Caki2 (cell line): ENCODE data around the gene GLT6D1. TPM values are rescaled to one million over a fixed set of nuclear protein-coding genes. Genes with fewer than 3 reads are reported as not detected.
"Not testable (repeated sequence)": the region's sequence is repeated elsewhere in the genome, so short reads cannot be mapped to it uniquely, and the experiment has no call there.

ENCODE experiments used
- DNase-seq: peaks from one replicate; pipeline ENCODE4 v3.0.0-alpha.2; 2015; ENCODE audit warnings: low read depth
- in situ Hi-C: cut with HindIII; loops from 2 replicates; pipeline ENCODE4 v1.10.0; 2016; ENCODE audit warnings: low sequenced_read_pairs, low pct_unique_long_range_greater_than_20kb, mixed read lengths
- total RNA-seq: library from RNA; depleted of rRNA; stranded (reverse); fragments of >200 nt; shearing (Covaris generic); gene quantifications from 2 replicates; pipeline ENCODE4 v1.2.3, GENCODE V29; 2014; ENCODE audit warnings: low replicate concordance; rRNA removed

GLT6D1 gene
- total RNA-seq, result not detected in 2 replicates

GRCh38 chr9:135639196-135639595 is at the start of gene GLT6D1:
Gene GLT6D1 (minus strand): TSS chr9:135639540. CDS start chr9:135639187, 353 bp downstream.
- in situ Hi-C loops, result no loop called here
- DNase-seq, result no peak

- in situ Hi-C loops, result no loop called here
- DNase-seq, result no peak
Observed at GRCh38 chr9:135689011-135689410, 49.7 kb upstream of the GLT6D1 start.

GRCh38 chr9:135687216-135687615 is 47.9 kb upstream of the GLT6D1 start:
- in situ Hi-C loops, result no loop called here

GRCh38 chr9:135684691-135685090 is 45.4 kb upstream of the GLT6D1 start:
- in situ Hi-C loops, result no loop called here
- DNase-seq, result no peak

More at GRCh38 chr9:135687216-135687615, 47.9 kb upstream of the GLT6D1 start:
- no peak for DNase-seq

GRCh38 chr9:135683401-135684034 is 44.2 kb upstream of the GLT6D1 start:
- in situ Hi-C loops, result no loop called here

GRCh38 chr9:135681161-135681560 is 41.8 kb upstream of the GLT6D1 start:
- DNase-seq, result no peak
- in situ Hi-C loops, result no loop called here

More at GRCh38 chr9:135683401-135684034, 44.2 kb upstream of the GLT6D1 start:
- DNase-seq, result no peak

GRCh38 chr9:135680056-135680455 is 40.7 kb upstream of the GLT6D1 start:
- in situ Hi-C loops, result no loop called here
- no peak for DNase-seq

- in situ Hi-C loops, result no loop called here
- no peak for DNase-seq
Observed at GRCh38 chr9:135678236-135679017, 39.1 kb upstream of the GLT6D1 start.

- in situ Hi-C loops, result no loop called here
- DNase-seq, result no peak
Observed at GRCh38 chr9:135677641-135678168, 38.4 kb upstream of the GLT6D1 start.

GRCh38 chr9:135676891-135677290 is 37.6 kb upstream of the GLT6D1 start:
- DNase-seq, result no peak
- in situ Hi-C loops, result no loop called here

- in situ Hi-C loops, result no loop called here
Observed at GRCh38 chr9:135674977-135675376, 35.6 kb upstream of the GLT6D1 start.

GRCh38 chr9:135673941-135674340 is 34.6 kb upstream of the GLT6D1 start:
- DNase-seq, result no peak
- in situ Hi-C loops, result no loop called here

More at GRCh38 chr9:135674977-135675376, 35.6 kb upstream of the GLT6D1 start:
- DNase-seq, result no peak

GRCh38 chr9:135672786-135673185 is 33.4 kb upstream of the GLT6D1 start:
- not testable (repeated sequence) for DNase-seq

GRCh38 chr9:135671591-135672041 is 32.3 kb upstream of the GLT6D1 start:
- in situ Hi-C loops, result no loop called here
- DNase-seq, result no peak

More at GRCh38 chr9:135672786-135673185, 33.4 kb upstream of the GLT6D1 start:
- in situ Hi-C loops, result not testable (repeated sequence)

GRCh38 chr9:135670721-135671590 is 31.6 kb upstream of the GLT6D1 start:
- DNase-seq, result no peak
- in situ Hi-C loops, result no loop called here

GRCh38 chr9:135669616-135670285 is 30.4 kb upstream of the GLT6D1 start:
- DNase-seq, result no peak
- in situ Hi-C loops, result no loop called here

GRCh38 chr9:135669018-135669417 is 29.7 kb upstream of the GLT6D1 start:
- DNase-seq, in situ Hi-C loops: not testable (repeated sequence)
